IMR-90 (cell line): Measurements from ENCODE around the gene RNF151. TPM values are rescaled to one million over a fixed set of nuclear protein-coding genes. Genes with fewer than 3 reads are reported as not detected.

ENCODE experiments used
- ATAC-seq: fragments of 200-7000 bp; cut with Tn5 transposase; 2 replicates; pipeline ENCODE4 v1.9.1; 2020; ENCODE audit warnings: low read depth, mild to moderate bottlenecking, moderate library complexity
- BruUV-seq: library from RNA; stranded (reverse); fragments of 400-500 nt; replicated peaks from 2 replicates; lab custom pipeline; 2021; lab: Mats Ljungman, UMichigan
- CTCF ChIA-PET: fragments of 300-600 bp; formaldehyde crosslinking; extraction: SDS; loops from one replicate; lab custom pipeline; 2021; ENCODE audit warnings: antibody characterized with exemption; lab: Yijun Ruan, JAX
- POLR2A ChIA-PET: fragments of 300-600 bp; sonication (Branson Sonifier 250); formaldehyde crosslinking; loops from one replicate; lab custom pipeline; 2022; ENCODE audit warnings: antibody characterized with exemption; ENCODE audit not compliant: unreplicated experiment; lab: Charles Lee
- DNase-seq: peaks from one replicate; pipeline ENCODE4 v3.0.0; 2013
- H2AFZ ChIP-seq: replicated peaks from 2 replicates; pipeline ENCODE3; 2013; ENCODE audit warnings: low read length, mild to moderate bottlenecking; ENCODE audit not compliant: poor library complexity
- H2AK5ac ChIP-seq: 2 replicates; pipeline ENCODE4 v1.6.1; 2013; ENCODE audit warnings: low read depth, low read length, inconsistent platforms
- H2AK9ac ChIP-seq: replicated peaks from 2 replicates; pipeline ENCODE3; 2013; ENCODE audit warnings: mild to moderate bottlenecking, low read depth, low read length, moderate library complexity; ENCODE audit not compliant: poor library complexity
- H2BK120ac ChIP-seq: 2 replicates; pipeline ENCODE4 v1.6.1; 2013; ENCODE audit warnings: low read depth, low read length, inconsistent platforms
- H2BK15ac ChIP-seq: 3 replicates; pipeline ENCODE4 v1.6.1; 2013; ENCODE audit warnings: low read depth, low read length, inconsistent platforms
- H2BK20ac ChIP-seq: 2 replicates; pipeline ENCODE4 v1.6.1; 2013; ENCODE audit warnings: low read depth, mild to moderate bottlenecking, inconsistent platforms, low read length, moderate library complexity
- H2BK5ac ChIP-seq: 2 replicates; pipeline ENCODE4 v1.6.1; 2013; ENCODE audit warnings: mild to moderate bottlenecking, low read depth, low read length, inconsistent platforms; ENCODE audit not compliant: poor library complexity, severe bottlenecking
- H3K14ac ChIP-seq: replicated peaks from 2 replicates; pipeline ENCODE4 v1.6.1; 2013; ENCODE audit warnings: low read depth, low read length, inconsistent platforms
- H3K18ac ChIP-seq: 2 replicates; pipeline ENCODE4 v1.6.1; 2013; ENCODE audit warnings: low read depth, low read length, control low read depth
- H3K23ac ChIP-seq: 2 replicates; pipeline ENCODE4 v1.6.1; 2013; ENCODE audit warnings: low read depth, low read length, inconsistent platforms
- H3K27ac ChIP-seq: 2 replicates; pipeline ENCODE4 v1.5.1; 2013; ENCODE audit warnings: mild to moderate bottlenecking, control low read depth, low read length; ENCODE audit not compliant: insufficient read depth
- H3K27me3 ChIP-seq: 2 replicates; pipeline ENCODE4 v1.6.1; 2013; ENCODE audit warnings: low read length; ENCODE audit not compliant: control insufficient read depth, insufficient read depth
- H3K36me3 ChIP-seq: 2 replicates; pipeline ENCODE4 v1.6.1; 2013; ENCODE audit warnings: low read length, mixed read lengths; ENCODE audit not compliant: control insufficient read depth, insufficient read depth
- H3K4ac ChIP-seq: 2 replicates; pipeline ENCODE4 v1.6.1; 2013; ENCODE audit warnings: low read depth, low read length, inconsistent platforms
- H3K4me1 ChIP-seq: 2 replicates; pipeline ENCODE4 v1.6.1; 2013; ENCODE audit warnings: low read length, mixed read lengths; ENCODE audit not compliant: control insufficient read depth, insufficient read depth
- H3K4me2 ChIP-seq: 2 replicates; pipeline ENCODE4 v1.6.1; 2013; ENCODE audit warnings: low read depth, mild to moderate bottlenecking, control low read depth, low read length, moderate library complexity
- H3K4me3 ChIP-seq: 2 replicates; pipeline ENCODE4 v1.5.1; 2013; ENCODE audit warnings: low read depth, mild to moderate bottlenecking, control low read depth, low read length, moderate library complexity; ENCODE audit not compliant: insufficient read depth
- H3K56ac ChIP-seq: 2 replicates; pipeline ENCODE4 v1.6.1; 2013; ENCODE audit warnings: low read length, inconsistent platforms; ENCODE audit not compliant: insufficient read depth; ENCODE audit errors: extremely low read depth
- H3K79me1 ChIP-seq, 2 experiments: 2 replicates each; pipeline ENCODE4 v1.6.1; 2013; ENCODE audit warnings: low read length in 2 of 2, inconsistent platforms in 1 of 2, low read depth in 1 of 2
- H3K9ac ChIP-seq: 2 replicates; pipeline ENCODE4 v1.6.1; 2013; ENCODE audit warnings: low read depth, low read length, control low read depth
- H3K9me1 ChIP-seq: 2 replicates; pipeline ENCODE4 v1.6.1; 2013; ENCODE audit warnings: low read length, inconsistent platforms; ENCODE audit not compliant: insufficient read depth
- H3K9me3 ChIP-seq: 2 replicates; pipeline ENCODE4 v1.6.1; 2013; ENCODE audit warnings: low read length; ENCODE audit not compliant: control insufficient read depth, insufficient read depth
- H4K20me1 ChIP-seq: 2 replicates; pipeline ENCODE4 v1.6.1; 2013; ENCODE audit warnings: low read length, inconsistent platforms; ENCODE audit not compliant: insufficient read depth
- H4K5ac ChIP-seq: 2 replicates; pipeline ENCODE4 v1.6.1; 2013; ENCODE audit warnings: mild to moderate bottlenecking, low read depth, low read length, control low read depth
- H4K8ac ChIP-seq, 2 experiments: 2 replicates each; pipeline ENCODE4 v1.6.1; 2013; ENCODE audit warnings: low read depth in 2 of 2, low read length in 2 of 2, control low read depth in 1 of 2, inconsistent platforms in 1 of 2
- H4K91ac ChIP-seq: 2 replicates; pipeline ENCODE4 v1.6.1; 2013; ENCODE audit warnings: low read depth, low read length, inconsistent platforms; ENCODE audit not compliant: insufficient read depth
- BHLHE40 ChIP-seq: fragments of 150-350 bp; IDR thresholded peaks from 2 replicates; pipeline ENCODE4 v1.6.1; 2016; ENCODE audit warnings: mild to moderate bottlenecking, low read depth, low read length
- CEBPB ChIP-seq: IDR thresholded peaks from 2 replicates; pipeline ENCODE4 v1.6.1; 2012; ENCODE audit warnings: low read depth, low read length, improper control_type of control experiment
- CHD1 ChIP-seq: IDR thresholded peaks from 2 replicates; pipeline ENCODE4 v1.6.1; 2012; ENCODE audit warnings: low read depth, low read length, improper control_type of control experiment
- FOS ChIP-seq: fragments of 150-350 bp; IDR thresholded peaks from 2 replicates; pipeline ENCODE4 v1.6.1; 2016; ENCODE audit warnings: low read depth, low read length
- MAFK ChIP-seq: IDR thresholded peaks from 2 replicates; pipeline ENCODE4 v1.6.1; 2012; ENCODE audit warnings: low read depth, low read length, improper control_type of control experiment
- MXI1 ChIP-seq: IDR thresholded peaks from 2 replicates; pipeline ENCODE4 v1.6.1; 2012; ENCODE audit warnings: low read depth, mild to moderate bottlenecking, low read length, moderate library complexity, borderline replicate concordance
- NFE2L2 ChIP-seq: fragments of 150-350 bp; IDR thresholded peaks from 2 replicates; pipeline ENCODE4 v1.6.1; 2016; ENCODE audit warnings: low read depth, mild to moderate bottlenecking, low read length
- RAD21 ChIP-seq: IDR thresholded peaks from 2 replicates; pipeline ENCODE4 v1.6.1; 2012; ENCODE audit warnings: low read length, improper control_type of control experiment
- RCOR1 ChIP-seq: IDR thresholded peaks from 2 replicates; pipeline ENCODE4 v1.6.1; 2012; ENCODE audit warnings: mild to moderate bottlenecking, low read length, improper control_type of control experiment; ENCODE audit not compliant: insufficient replicate concordance
- SMC3 ChIP-seq: fragments of 150-350 bp; IDR thresholded peaks from 2 replicates; pipeline ENCODE4 v1.6.1; 2016; ENCODE audit warnings: low read depth, mild to moderate bottlenecking, antibody characterized with exemption, low read length, moderate library complexity
- USF2 ChIP-seq: fragments of 150-350 bp; IDR thresholded peaks from 2 replicates; pipeline ENCODE4 v1.6.1; 2017; ENCODE audit warnings: mild to moderate bottlenecking, antibody characterized with exemption, low read length, low read depth
- WGBS, 2 experiments: methylation state at CpG; one replicate each; pipeline versions ENCODE4 v1.1.5 to v1.1.7; 2013; ENCODE audit warnings: missing lambda C conversion rate in 2 of 2; ENCODE audit not compliant: insufficient read length in 1 of 2; ENCODE audit errors: extremely low coverage in 2 of 2; 5-methylcytosine and 5-hydroxymethylcytosine counted together
- dilution Hi-C: fragments of 300-500 bp; cut with HindIII; formaldehyde crosslinking; loops from one replicate; pipeline ENCODE4 v1.14.3; 2018; ENCODE audit warnings: low sequenced_read_pairs; ENCODE audit not compliant: unreplicated experiment
- in situ Hi-C: fragments of 300-500 bp; cut with MboI; formaldehyde crosslinking; loops from 3 replicates; pipeline ENCODE4 v1.14.3; 2019; ENCODE audit warnings: low sequenced_read_pairs, inconsistent platforms, mixed read lengths
- intact Hi-C: fragments of 100-400 bp; cut with micrococcal nuclease; formaldehyde crosslinking; loops from 2 replicates; pipeline ENCODE4 v1.10.0; 2022
- polyA plus RNA-seq, 3 experiments: library from polyadenylated mRNA; depleted of rRNA; stranded (reverse); fragments of >200 nt; gene quantifications; 2 replicates each; pipeline ENCODE4 v1.2.3, GENCODE V29; 2012; ENCODE audit warnings: low replicate concordance in 1 of 3
- total RNA-seq: library from RNA; depleted of rRNA; stranded (reverse); fragments of >200 nt; gene quantifications from 2 replicates; pipeline ENCODE4 v1.2.3, GENCODE V29; 2012

RNF151 gene
- total and polyA plus RNA-seq, 2 of the 4 experiments (the other 2 are of a cell fraction): not detected

DNA sequence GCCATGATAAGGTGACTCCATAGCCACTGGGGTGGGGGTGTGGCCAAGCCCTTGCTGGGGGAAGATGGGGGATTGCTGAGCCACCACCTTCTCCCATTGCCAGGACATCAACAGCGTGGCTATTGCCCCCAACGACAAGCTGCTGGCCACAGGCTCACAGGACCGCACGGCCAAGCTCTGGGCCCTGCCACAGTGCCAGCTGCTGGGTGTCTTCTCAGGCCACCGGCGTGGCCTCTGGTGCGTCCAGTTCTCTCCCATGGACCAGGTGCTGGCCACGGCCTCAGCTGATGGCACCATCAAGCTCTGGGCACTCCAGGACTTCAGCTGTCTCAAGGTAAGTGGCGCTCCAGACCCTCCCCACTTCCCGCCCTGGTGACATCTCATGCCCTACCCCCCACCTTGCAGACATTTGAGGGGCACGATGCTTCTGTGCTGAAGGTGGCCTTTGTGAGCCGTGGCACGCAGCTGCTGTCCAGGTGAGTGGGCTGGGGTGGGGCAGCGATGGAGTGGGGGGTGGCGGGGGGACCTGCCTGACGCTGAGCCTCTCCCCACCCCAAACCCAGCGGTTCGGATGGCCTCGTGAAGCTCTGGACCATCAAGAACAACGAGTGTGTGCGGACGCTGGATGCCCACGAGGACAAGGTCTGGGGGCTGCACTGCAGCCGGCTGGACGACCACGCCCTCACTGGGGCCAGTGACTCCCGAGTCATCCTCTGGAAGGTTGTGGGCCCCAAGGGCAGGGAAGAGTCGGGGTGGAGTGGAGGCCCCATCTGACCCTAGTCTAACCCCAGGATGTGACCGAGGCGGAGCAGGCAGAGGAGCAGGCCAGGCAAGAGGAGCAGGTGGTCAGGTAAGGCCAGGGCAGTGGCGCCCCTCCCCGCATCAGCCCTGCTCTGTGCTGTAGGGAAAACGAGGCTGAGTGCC lies 10.6 kb downstream of the RNF151 start:
- Histone ChIP-seq H4K20me1 (no peaks in the 10 kb centered on the region; the same call in 1 of the 2 replicates), H3K79me1 (peaks cover 0 to 20% of the 10 kb centered on the region in 2 experiments; a peak in 1 of 4 replicates), H2AFZ (no peak overlapping the region), H2AK9ac (no peak overlapping the region), H4K91ac (no peak overlapping the region), H3K27ac (no peak overlapping the region), H2AK5ac (no peak overlapping the region), H2BK15ac (no peak overlapping the region), H2BK5ac (no peak overlapping the region), H3K9me3 (no peaks in the 10 kb centered on the region), H3K4me1 (peaks cover 3% of the 10 kb centered on the region; the same call in 1 of the 2 replicates), H3K14ac (no peak overlapping the region), H3K36me3 (peaks cover 48% of the 10 kb centered on the region), H3K27me3 (peaks cover 25% of the 10 kb centered on the region; the same call in 1 of the 2 replicates), H3K23ac (no peak overlapping the region), H3K18ac (no peak overlapping the region), H2BK120ac (no peak overlapping the region), H3K9me1 (no peaks in the 10 kb centered on the region), H2BK20ac (no peak overlapping the region), H4K8ac (no peak overlapping the region), H4K5ac (no peak overlapping the region), H3K4ac (no peak overlapping the region), H3K56ac (no peak overlapping the region), H3K9ac (no peak overlapping the region), H3K4me3 (no peak overlapping the region), H3K4me2 (no peak overlapping the region)
- ATAC-seq (no peak), DNase-seq (no peak)
- dilution Hi-C loops: no loop called here
- TSS peak; percentile 38 for BruUV-seq
- in situ Hi-C loops: no loop called here
- POLR2A ChIA-PET: no interaction called here
- intact Hi-C loops: no loop called here
- CTCF ChIA-PET: no interaction called here
- TF ChIP-seq BHLHE40 (no peak), CHD1 (no peak), MAFK (no peak), USF2 (no peak), RCOR1 (no peak), FOS (no peak), SMC3 (no peak), CEBPB (no peak), NFE2L2 (no peak), MXI1 (no peak), RAD21 (no peak)
- 94% methylated on average over 16 of the region's 33 CpGs; no CpG with 5 or more reads in 1 of the 2 experiments for WGBS, 2 experiments
